ENCODE results near the gene TRPM3. TPM values are rescaled to one million over a fixed set of nuclear protein-coding genes. Genes with fewer than 3 reads are reported as not detected.

TRPM3 gene
- total and polyA plus RNA-seq, 9 of the 15 experiments (the other 6 are each of a cell fraction or from before 2014, with no cell fraction given): 0.04 TPM; not detected in 8

GRCh38 chr9:70530716-70531115 is 590.7 kb downstream of the TRPM3 start:
- TF ChIP-seq POLR2A (conservative IDR thresholded peaks at IDR 0.05): no peak
- 0 out of 2 replicates have a peak, but pooled peaks have one; percentile 13 for TF ChIP-seq CBFA2T3 (IDR thresholded peaks at IDR 0.05)
- no peak for TF ChIP-seq ZBTB40 (IDR thresholded peaks at IDR 0.05)
- no peak for TF ChIP-seq ZBTB40 (CRISPR knock-in tag; IDR thresholded peaks at IDR 0.05)
- no peak for TF ChIP-seq SRSF1 (IDR thresholded peaks at IDR 0.05; ENCODE audit: low read depth, low read length)
- no peak for TF ChIP-seq SAFB (IDR thresholded peaks at IDR 0.05; ENCODE audit: borderline replicate concordance, low read depth, low read length)
- TF ChIP-seq, protein P1, sequence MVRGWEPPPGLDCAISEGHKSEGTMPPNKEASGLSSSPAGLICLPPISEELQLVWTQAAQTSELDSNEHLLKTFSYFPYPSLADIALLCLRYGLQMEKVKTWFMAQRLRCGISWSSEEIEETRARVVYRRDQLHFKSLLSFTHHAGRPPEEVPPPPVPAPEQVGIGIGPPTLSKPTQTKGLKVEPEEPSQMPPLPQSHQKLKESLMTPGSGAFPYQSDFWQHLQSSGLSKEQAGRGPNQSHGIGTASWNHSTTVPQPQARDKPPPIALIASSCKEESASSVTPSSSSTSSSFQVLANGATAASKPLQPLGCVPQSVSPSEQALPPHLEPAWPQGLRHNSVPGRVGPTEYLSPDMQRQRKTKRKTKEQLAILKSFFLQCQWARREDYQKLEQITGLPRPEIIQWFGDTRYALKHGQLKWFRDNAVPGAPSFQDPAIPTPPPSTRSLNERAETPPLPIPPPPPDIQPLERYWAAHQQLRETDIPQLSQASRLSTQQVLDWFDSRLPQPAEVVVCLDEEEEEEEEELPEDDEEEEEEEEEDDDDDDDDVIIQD (CRISPR knock-in tag; IDR thresholded peaks at IDR 0.05): no peak
- TF ChIP-seq ILF3 (IDR thresholded peaks at IDR 0.05; ENCODE audit: borderline replicate concordance): no peak
- TF ChIP-seq ZNF316 (IDR thresholded peaks at IDR 0.05): no peak
- H3K4me2 ChIP-seq (ENCODE audit: insufficient read depth, low read length): no peak overlapping the region
- ATAC-seq: no peak
- POLR2A ChIA-PET: no interaction called here
- H3K27me3 ChIP-seq (ENCODE audit: control insufficient read depth in 2 of 2, insufficient read depth in 2 of 2, low read length in 2 of 2): peaks cover 0 to 3% of the 10 kb centered on the region in 2 experiments; a peak in 1 of 5 replicates
- no TSS peak for BruUV-seq (replicated peaks)
- H3K9me3 ChIP-seq (replicated peaks; ENCODE audit: control insufficient read depth, insufficient read depth, low read depth, low read length): no peaks in the 10 kb centered on the region
- H3K9ac ChIP-seq (ENCODE audit: insufficient read depth in 1 of 2, low read depth in 2 of 2, low read length in 2 of 2): no peak overlapping the region
- no peaks in the 10 kb centered on the region for H3K9me1 ChIP-seq (ENCODE audit: control insufficient read depth, insufficient read depth, low read length)
- H3K4me3 ChIP-seq: no peak overlapping the region
- H3K79me2 ChIP-seq (ENCODE audit: control insufficient read depth, insufficient read depth, low read length): no peaks in the 10 kb centered on the region
- H3K36me3 ChIP-seq (ENCODE audit: control insufficient read depth, insufficient read depth, low read length): no peaks in the 10 kb centered on the region
- H4K20me1 ChIP-seq (replicated peaks; ENCODE audit: control insufficient read depth, insufficient read depth, low read length): no peaks in the 10 kb centered on the region
- no peak overlapping the region for H2AFZ ChIP-seq (ENCODE audit: low read depth, low read length)
- no peak overlapping the region for H3K27ac ChIP-seq (ENCODE audit: extremely low read depth, low read depth, low read length)
- in situ Hi-C loops (cut with MboI): no loop called here
- 14% methylated on average over 5 of the region's 5 CpGs for WGBS (ENCODE audit: insufficient coverage, low coverage, missing lambda C conversion rate)
- no peak for FAIRE-seq
- H3K4me1 ChIP-seq (replicated peaks in 1 of 2; ENCODE audit: control insufficient read depth in 2 of 2, insufficient read depth in 2 of 2, low read length in 2 of 2): no peaks in the 10 kb centered on the region; a peak in 1 of 5 replicates
- CTCF ChIA-PET (ENCODE audit: low intra/inter-chr PET ratio): no interaction called here
- no peak for DNase-seq (ENCODE audit: extremely low read depth in 1 of 4, low spot score in 3 of 4)
- intact Hi-C loops (cut with micrococcal nuclease): no loop called here

Measured in K562 (cell line).